ENCODE measurements around the gene UBE2J1. TPM values are rescaled to one million over a fixed set of nuclear protein-coding genes. Genes with fewer than 3 reads are reported as not detected.

The UBE2J1 gene
- total RNA-seq, 1 experiment from 2014 or later: 22.4 TPM

- intact Hi-C loops (cut with micrococcal nuclease): no loop called here
- Histone ChIP-seq H3K27me3 (ENCODE audit: low read length) (no peaks in the 10 kb centered on the region), H3K9me2 (replicated peaks; ENCODE audit: low read length) (no peaks in the 10 kb centered on the region), H3K4me3 (ENCODE audit: low read length) (no peak overlapping the region), H3K79me2 (ENCODE audit: low read length) (no peaks in the 10 kb centered on the region), H3F3A (ENCODE audit: low read length, unreplicated experiment) (no peaks in the 10 kb centered on the region), H3K9me3 (ENCODE audit: low read length) (no peaks in the 10 kb centered on the region), H4K20me1 (ENCODE audit: low read length) (no peaks in the 10 kb centered on the region), H3K36me3 (ENCODE audit: low read depth, low read length) (no peaks in the 10 kb centered on the region), H3K4me1 (ENCODE audit: insufficient read depth, low read length) (no peaks in the 10 kb centered on the region), H3K4me2 (ENCODE audit: low read length) (no peak overlapping the region), H3K9ac (ENCODE audit: low read length) (no peak overlapping the region), H3K27ac (ENCODE audit: low read length) (no peak overlapping the region), H2AFZ (ENCODE audit: low read length) (no peak overlapping the region)
- ATAC-seq (no peak), DNase-seq (no peak)
- POLR2A ChIA-PET (ENCODE audit: unreplicated experiment): no interaction called here
- no TSS peak for BruUV-seq (replicated peaks)
- CTCF ChIA-PET: no interaction called here
- no peak for TF ChIP-seq CTCF (conservative IDR thresholded peaks at IDR 0.05; ENCODE audit: low read depth, low read length)
- no peak for TF ChIP-seq EZH2 (IDR thresholded peaks at IDR 0.05; ENCODE audit: low read length, unreplicated experiment)
- TF ChIP-seq EZH2phosphoT487 (IDR thresholded peaks at IDR 0.05; ENCODE audit: borderline replicate concordance, low read length): no peak
These were observed 65.0 kb downstream of the UBE2J1 start for GRCh38 chr6:89287351-89288028.

- Histone ChIP-seq H3F3A (ENCODE audit: low read length, unreplicated experiment) (no peaks in the 10 kb centered on the region), H3K27ac (ENCODE audit: low read length) (no peak overlapping the region), H3K79me2 (ENCODE audit: low read length) (no peaks in the 10 kb centered on the region), H3K36me3 (ENCODE audit: low read depth, low read length) (no peaks in the 10 kb centered on the region), H3K9ac (ENCODE audit: low read length) (no peak overlapping the region), H4K20me1 (ENCODE audit: low read length) (no peaks in the 10 kb centered on the region), H2AFZ (ENCODE audit: low read length) (no peak overlapping the region), H3K9me2 (replicated peaks; ENCODE audit: low read length) (no peaks in the 10 kb centered on the region), H3K9me3 (ENCODE audit: low read length) (no peaks in the 10 kb centered on the region), H3K4me3 (ENCODE audit: low read length) (no peak overlapping the region), H3K4me1 (ENCODE audit: insufficient read depth, low read length) (no peaks in the 10 kb centered on the region), H3K4me2 (ENCODE audit: low read length) (no peak overlapping the region), H3K27me3 (ENCODE audit: low read length) (no peaks in the 10 kb centered on the region)
- DNase-seq: no peak
- no peak for ATAC-seq
- BruUV-seq (replicated peaks): no TSS peak
- ChIA-PET POLR2A (ENCODE audit: unreplicated experiment) (no interaction called here), CTCF (no interaction called here)
- no peak for TF ChIP-seq CTCF (conservative IDR thresholded peaks at IDR 0.05; ENCODE audit: low read depth, low read length)
- no peak for TF ChIP-seq EZH2 (IDR thresholded peaks at IDR 0.05; ENCODE audit: low read length, unreplicated experiment)
- no peak for TF ChIP-seq EZH2phosphoT487 (IDR thresholded peaks at IDR 0.05; ENCODE audit: borderline replicate concordance, low read length)
- intact Hi-C loops (cut with micrococcal nuclease): no loop called here
These were observed 66.0 kb downstream of the UBE2J1 start for GRCh38 chr6:89286516-89286915.

DNA sequence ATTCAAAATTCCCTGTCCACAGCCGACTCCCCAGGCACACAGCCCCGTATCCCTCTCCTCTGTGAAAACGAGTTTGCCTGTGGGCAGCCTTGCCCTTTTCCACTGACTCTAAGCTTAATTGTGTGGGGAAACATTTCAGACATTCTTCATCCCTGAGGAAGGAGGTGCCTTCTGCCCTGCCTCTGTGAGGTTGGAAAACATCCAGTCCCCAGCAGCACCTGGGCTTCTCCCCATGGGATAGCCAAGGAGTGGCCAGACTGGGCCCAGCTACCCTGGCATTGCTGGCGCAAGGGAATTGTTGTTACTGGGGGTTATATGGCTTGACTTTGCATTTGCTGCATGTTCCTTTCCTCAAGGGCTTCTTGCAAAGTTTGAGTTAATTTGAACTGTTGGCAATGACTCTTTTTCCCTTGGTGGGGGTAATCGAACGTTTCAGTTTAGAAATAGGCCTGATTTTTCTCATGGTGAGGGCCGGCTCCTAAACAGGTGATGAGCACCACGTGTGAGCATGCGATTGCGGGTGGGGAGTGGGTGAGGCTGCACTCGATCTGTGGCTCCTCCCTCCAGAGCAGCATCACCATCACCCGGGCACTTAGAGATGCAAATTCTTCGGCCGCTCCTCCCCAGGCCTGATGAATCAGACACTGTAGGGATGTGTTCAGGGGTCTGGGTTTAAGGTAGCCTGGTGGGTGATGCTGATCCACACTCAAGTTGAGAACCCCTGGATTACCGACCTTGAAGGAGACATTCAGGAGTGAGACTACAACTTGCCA lies 67.4 kb downstream of the UBE2J1 start:
- Histone ChIP-seq H3K4me1 (ENCODE audit: insufficient read depth, low read length) (no peaks in the 10 kb centered on the region), H3K27me3 (ENCODE audit: low read length) (no peaks in the 10 kb centered on the region), H2AFZ (ENCODE audit: low read length) (no peak overlapping the region), H3K9me3 (ENCODE audit: low read length) (no peaks in the 10 kb centered on the region), H3K27ac (ENCODE audit: low read length) (no peak overlapping the region), H3K9me2 (replicated peaks; ENCODE audit: low read length) (no peaks in the 10 kb centered on the region), H3K36me3 (ENCODE audit: low read depth, low read length) (no peaks in the 10 kb centered on the region), H3K4me3 (ENCODE audit: low read length) (no peak overlapping the region), H4K20me1 (ENCODE audit: low read length) (no peaks in the 10 kb centered on the region), H3F3A (ENCODE audit: low read length, unreplicated experiment) (no peaks in the 10 kb centered on the region), H3K9ac (ENCODE audit: low read length) (no peak overlapping the region), H3K79me2 (ENCODE audit: low read length) (no peaks in the 10 kb centered on the region), H3K4me2 (ENCODE audit: low read length) (no peak overlapping the region)
- ChIA-PET POLR2A (ENCODE audit: unreplicated experiment) (no interaction called here), CTCF (no interaction called here)
- intact Hi-C loops (cut with micrococcal nuclease): no loop called here
- no peak for DNase-seq
- no peak for TF ChIP-seq EZH2 (IDR thresholded peaks at IDR 0.05; ENCODE audit: low read length, unreplicated experiment)
- TF ChIP-seq CTCF (conservative IDR thresholded peaks at IDR 0.05; ENCODE audit: low read depth, low read length): no peak
- TF ChIP-seq EZH2phosphoT487 (IDR thresholded peaks at IDR 0.05; ENCODE audit: borderline replicate concordance, low read length): no peak
- no peak for ATAC-seq
- no TSS peak for BruUV-seq (replicated peaks)
